Retina (tissue), 1 donor: Measurements from ENCODE around the gene RPGR.

Source experiments
- DNase-seq: peaks from one replicate; pipeline ENCODE4 v3.0.0-alpha.2; 2016

The RPGR gene

DNA sequence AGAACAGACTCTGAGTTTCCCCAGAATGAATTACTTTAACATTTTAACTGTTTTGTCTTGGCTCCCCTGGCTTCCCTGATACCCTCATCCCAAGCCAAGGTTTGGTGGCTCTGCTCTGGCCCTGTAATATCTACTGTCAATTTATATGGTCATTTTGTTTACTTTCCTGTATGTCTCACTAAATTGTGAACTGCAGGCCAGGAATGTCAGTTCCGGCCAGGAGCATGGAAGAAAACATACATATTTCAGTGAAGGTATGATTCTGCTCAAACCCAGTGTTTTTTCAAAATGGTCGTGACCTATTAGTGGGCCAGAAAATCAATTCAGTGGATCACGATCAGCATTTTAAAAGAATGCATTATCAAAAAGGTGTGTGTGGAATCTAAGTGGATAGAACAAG, 1.2 kb downstream of the RPGR start:
- no peak for DNase-seq

DNA sequence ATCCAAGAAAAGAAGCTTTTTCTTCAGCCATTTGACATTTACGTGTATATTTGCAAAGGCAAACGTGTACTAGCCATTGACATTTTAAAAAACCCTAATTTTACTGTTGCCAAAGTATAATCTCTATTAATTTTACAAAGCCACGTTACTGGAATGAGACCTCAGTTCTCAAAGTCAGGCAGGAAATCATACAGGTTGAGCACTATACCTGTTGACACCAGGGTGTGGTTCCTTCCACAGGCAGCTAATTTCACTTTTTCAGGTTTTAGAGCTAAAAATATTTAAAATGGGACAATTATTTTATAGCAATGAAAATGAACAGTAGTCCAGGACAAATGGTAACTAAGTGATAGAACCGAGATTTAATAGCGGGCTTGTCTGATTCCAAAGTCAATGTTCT, 6.5 kb downstream of the RPGR start:
- DNase-seq: no peak

- no peak for DNase-seq
Measured at GRCh38 chrX:38318606-38319005, 8.7 kb downstream of the RPGR start.

DNA sequence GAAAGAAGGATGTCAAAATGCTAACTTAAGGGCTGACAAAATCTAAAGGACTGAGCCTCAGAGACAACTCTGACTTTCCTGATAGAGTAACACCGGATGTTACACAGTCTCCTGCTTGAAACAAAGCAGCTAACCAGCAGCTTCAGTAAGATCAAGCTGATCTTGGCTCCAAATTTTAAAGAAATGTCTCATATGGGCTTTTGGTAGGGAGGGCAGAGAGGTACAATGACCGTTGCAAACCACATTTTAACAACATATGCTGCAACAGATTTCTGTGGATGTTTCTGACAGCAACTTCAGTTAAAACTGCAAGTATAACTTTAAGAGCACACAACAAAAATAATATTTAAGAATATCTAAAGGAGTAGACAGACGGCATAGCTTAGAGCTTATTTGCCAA, 9.1 kb downstream of the RPGR start:
- no peak for DNase-seq

DNA sequence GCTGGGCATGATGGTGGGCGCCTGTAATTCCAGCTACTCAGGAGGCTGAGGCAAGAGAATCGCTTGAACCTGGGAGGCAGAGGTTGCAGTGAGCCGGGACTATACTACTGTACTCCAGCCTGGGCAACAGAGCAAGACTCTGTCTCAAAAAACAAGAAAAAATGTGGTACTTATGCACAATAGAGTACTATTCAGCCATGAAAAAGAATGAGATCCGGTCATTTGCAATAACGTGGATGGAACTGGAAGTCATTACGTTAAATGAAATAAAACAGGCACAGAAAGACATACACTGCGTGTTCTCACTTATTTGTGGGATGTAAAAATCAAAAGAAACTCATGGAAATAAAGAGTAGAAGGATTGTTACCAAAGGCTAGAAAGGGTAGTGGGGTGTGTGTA, 12.1 kb downstream of the RPGR start:
- no peak for DNase-seq

DNA sequence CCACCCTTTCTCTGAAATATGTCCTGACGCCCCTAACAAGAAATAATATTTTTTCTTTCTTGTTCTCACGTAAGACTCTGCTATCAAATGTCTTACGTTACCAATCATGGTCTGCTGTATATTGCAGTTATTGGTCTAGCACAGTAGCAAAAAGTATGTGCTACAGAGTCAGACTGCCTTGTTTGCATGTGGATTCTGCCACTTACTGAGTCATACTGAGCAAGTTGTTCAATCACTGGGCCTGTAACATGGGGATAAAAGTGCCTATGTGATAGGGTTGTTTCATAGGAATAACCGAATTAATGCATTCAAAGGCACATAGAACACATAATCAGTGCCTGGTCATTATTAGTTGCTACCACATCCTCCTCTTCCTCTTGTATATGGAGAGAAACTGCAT, 14.1 kb downstream of the RPGR start:
- DNase-seq: no peak

DNA sequence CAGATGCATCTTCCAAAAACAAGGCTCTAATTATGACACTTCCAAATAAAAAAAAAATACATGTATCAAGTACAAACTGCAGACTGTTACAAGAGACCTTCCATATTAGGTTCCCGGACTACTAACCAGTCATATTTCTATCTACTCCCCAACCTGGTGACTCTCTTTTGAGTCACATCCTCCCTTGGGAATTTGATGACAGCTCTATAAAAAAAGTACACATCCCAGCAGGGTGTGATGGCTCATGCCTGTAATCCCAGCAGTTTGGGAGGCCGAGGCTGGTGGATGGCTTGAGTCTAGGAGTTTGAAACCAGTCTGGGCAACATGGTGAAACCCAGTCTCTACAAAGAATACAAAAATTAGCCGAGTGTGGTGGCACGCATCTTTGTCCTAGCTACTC, 14.9 kb downstream of the RPGR start:
- DNase-seq: no peak

GRCh38 chrX:38311743-38312142, 15.6 kb downstream of the RPGR start:
- no peak for DNase-seq

DNA sequence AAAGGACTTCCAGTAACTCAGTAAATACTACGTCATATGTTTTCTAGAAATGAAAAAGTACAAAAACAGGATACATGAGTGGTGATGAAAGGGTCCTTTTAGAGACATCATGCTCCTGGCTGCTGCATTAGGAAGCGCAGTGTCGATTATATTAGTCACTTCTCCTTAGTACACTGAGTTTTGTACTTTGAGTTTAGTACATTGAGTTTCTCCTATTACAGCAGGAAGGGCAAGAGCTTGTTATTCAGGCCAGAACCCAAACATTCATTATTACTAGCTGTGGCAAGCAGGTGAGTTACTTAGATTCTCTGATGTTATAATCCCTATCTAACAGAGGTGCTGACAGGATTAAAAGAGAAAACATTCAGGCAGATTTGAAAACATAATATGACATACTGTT, 21.3 kb downstream of the RPGR start:
- DNase-seq: no peak

DNA sequence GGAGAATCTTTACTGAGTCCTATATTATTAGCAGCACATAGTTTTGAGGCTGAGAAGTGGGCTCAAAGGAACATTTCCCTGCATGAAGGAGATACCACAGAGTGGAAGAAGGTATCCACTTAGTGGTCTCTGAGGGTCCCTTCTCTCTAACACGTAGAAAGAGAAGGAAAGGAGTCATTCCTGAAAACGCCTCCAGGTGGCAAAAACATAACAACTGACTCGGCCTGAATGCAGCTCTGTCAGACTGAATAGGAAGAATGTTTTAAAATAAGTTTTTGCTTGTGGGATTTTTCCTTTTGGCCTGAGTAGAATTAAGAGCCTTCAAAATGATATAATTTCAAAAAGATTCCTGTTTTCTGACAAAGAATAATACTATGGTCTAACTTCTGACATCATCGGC, 23.3 kb downstream of the RPGR start:
- DNase-seq: no peak

- DNase-seq: no peak
Measured at GRCh38 chrX:38293741-38294140, 33.6 kb downstream of the RPGR start.

GRCh38 chrX:38287674-38288073, 39.6 kb downstream of the RPGR start:
- DNase-seq: no peak

DNA sequence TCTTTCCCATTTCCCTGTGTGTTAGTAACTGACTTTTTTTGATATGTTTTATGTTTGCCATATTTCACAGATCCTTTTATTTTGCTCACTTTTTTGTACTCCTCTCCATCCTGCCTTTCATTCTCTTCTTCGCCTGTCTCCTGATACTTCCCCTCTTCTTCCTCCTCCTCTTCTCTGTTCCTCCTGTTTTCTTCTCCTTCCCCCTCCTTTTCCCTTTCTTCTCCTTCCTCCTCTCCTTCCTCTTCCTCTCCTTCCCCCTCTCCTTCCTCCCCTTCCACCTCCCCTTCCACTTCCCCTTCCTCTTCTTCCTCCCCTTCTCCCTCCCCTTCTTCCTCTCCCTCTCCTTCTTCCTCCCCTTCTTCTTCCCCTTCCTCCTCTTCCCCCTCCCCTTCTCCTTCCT, 41.7 kb downstream of the RPGR start:
- DNase-seq: no peak

DNA sequence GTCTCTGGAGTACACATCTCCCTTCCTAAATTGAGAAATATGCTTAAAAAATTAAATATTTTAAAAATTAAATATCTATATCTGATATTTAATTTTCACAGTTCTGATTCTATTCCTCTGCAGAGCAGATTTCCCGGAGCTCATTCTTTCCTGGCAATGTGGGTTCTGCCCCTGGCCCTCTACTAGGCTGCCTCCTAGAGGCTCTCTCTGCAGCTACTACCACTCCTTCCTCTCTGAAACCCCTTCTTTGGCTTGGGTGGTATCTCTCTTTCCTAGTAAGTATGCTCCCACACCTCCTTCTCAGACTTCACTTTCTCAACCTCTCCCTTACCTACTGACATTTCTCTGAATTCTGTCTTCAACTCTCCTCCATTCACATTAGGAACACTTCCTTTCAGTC, 45.3 kb downstream of the RPGR start:
- no peak for DNase-seq

GRCh38 chrX:38279188-38279587, 48.1 kb downstream of the RPGR start:
- no peak for DNase-seq

DNA sequence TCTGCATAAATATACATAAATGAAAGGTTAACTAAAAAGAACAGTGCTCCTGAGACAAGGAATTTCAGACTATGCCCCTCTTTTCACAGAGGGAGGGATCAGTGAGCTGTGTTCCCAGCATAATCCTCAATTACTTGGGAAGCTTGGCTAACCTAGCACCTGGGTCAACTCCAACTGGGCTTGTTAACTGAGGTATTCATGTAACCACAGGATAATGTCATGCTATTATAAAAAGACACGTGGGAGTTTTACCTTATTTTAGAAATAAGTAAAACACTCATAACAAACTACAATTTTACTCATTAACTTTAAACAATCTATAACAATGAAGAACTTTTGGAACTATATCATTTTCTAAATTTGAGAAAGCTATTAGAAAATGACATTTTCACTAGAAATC, 48.6 kb downstream of the RPGR start:
- DNase-seq: no peak

GRCh38 chrX:38277802-38278201, 49.5 kb downstream of the RPGR start:
- DNase-seq: no peak

DNA sequence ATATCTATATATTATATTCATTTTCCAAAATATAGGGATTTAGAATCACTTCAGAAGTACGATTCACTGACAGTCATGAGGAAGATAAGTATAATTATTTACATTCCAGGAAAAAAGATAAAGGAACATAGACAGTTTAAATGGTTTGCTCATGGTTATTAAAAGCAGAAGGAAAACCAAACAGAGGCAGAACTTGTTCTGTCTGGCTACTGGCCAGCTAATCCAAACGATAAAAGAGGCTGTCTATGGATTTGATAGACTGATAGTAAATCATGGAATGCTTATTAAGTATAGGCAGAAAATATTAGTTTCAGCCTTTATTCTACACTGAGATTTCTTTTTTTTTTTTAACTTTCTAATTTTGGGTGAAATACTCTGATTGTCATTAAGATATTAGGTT, 50.2 kb downstream of the RPGR start:
- no peak for DNase-seq

DNA sequence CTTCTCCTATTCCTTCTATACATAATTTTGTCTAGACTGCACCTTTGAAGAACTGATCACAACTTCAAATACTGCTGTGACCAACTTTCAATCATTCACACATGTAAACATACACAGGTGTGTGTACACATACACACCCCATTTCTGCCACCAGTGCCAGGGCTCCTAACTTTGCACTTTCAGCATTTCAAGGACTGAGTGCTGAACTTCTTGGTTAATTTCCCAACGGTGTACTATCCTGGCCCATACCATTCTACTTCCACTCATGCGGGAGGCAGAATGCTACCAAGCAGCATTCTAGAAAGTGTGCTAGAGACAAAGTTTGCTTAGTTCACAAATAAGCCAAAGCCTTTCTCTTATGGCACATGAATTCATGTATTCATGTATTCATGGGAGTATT, 51.2 kb downstream of the RPGR start:
- DNase-seq: no peak

DNA sequence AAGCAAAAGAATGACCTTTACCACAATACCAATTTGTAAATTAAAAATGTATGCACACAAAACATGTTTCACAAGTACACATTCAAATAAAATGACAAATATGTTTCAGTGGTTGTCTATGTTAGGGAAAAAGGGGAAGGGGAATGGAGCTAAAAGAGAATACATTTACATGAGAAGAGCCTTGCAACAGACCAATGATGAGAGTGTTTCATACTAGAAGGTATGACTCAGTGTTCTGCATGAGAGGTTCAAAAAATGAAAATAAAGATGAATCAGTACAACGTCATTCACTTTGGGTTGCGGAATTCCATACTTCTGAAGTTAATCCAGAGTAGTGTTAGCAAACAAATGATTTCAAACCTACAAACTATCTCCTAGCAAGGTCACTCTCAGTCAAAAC, 51.7 kb downstream of the RPGR start:
- DNase-seq: no peak

DNA sequence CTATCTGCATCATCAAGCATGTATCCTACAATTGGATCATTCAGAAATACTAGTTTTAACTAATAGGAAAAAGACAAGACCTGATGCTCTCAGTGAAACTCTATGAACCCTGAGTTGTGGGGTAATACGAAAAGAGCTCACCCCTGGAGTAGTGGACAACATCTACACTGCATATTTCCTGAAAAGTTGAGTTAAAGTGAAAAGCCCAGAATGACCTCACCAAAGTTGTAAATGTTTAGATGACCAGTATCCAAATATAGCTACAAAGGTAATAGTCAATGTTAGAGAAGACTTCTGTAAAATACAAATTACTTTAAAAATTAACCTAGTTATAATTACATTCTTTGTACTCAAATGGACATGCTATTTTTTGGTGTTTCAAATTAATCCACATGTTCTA, 53.9 kb downstream of the RPGR start:
- DNase-seq: no peak

- DNase-seq: no peak
Measured at GRCh38 chrX:38271154-38271716, 56.1 kb downstream of the RPGR start.

- no peak for DNase-seq
Measured at GRCh38 chrX:38268011-38268410, 59.3 kb downstream of the RPGR start.

GRCh38 chrX:38262715-38263620, 64.3 kb downstream of the RPGR start:
- DNase-seq: no peak

- no peak for DNase-seq
Measured at GRCh38 chrX:38260231-38260630, 67.1 kb downstream of the RPGR start.
